Endothelial cell of umbilical vein (primary cell): ENCODE results near the gene JDP2. TPM values are rescaled to one million over a fixed set of nuclear protein-coding genes. Genes with fewer than 3 reads are reported as not detected.

ENCODE experiments used
- BruUV-seq: library from RNA; stranded (reverse); fragments of 400-500 nt; replicated peaks from 2 replicates; lab custom pipeline; 2021; lab: Mats Ljungman, UMichigan
- CTCF ChIA-PET: fragments of 300-600, 350-600 bp; sonication (Branson Sonifier 250); formaldehyde crosslinking; loops from one replicate; lab custom pipeline; 2021; ENCODE audit warnings: antibody characterized with exemption, inconsistent platforms; lab: Charles Lee
- POLR2A ChIA-PET: fragments of 300-600, 350-600 bp; sonication (Branson Sonifier 250); formaldehyde crosslinking; loops from one replicate; lab custom pipeline; 2021; ENCODE audit warnings: antibody characterized with exemption, inconsistent platforms; lab: Charles Lee
- DNase-seq: peaks from one replicate; pipeline ENCODE4 v3.0.0-alpha.2; 2011; ENCODE audit warnings: low read depth, low spot score
- FAIRE-seq: peaks from 2 replicates; lab custom pipeline; 2011; peaks lifted over from hg19 to GRCh38; lab: Jason Lieb, UNC
- H2AFZ ChIP-seq: 2 replicates; pipeline ENCODE4 v1.6.0; 2012; ENCODE audit warnings: low read depth, low read length, control low read depth, inconsistent platforms
- H3K27ac ChIP-seq: 2 replicates; pipeline ENCODE4 v1.5.1; 2011; ENCODE audit warnings: low read depth, mild to moderate bottlenecking, control low read depth, low read length, moderate library complexity; ENCODE audit not compliant: insufficient read depth
- H3K27me3 ChIP-seq, 2 experiments: 2 replicates each; pipeline versions ENCODE4 v1.6.0 to v1.6.1; 2011; ENCODE audit warnings: low read length in 2 of 2, mixed read lengths in 1 of 2; ENCODE audit not compliant: control insufficient read depth in 2 of 2, insufficient read depth in 2 of 2
- H3K36me3 ChIP-seq, 2 experiments: 2 replicates in 1 of 2; 3 replicates in 1 of 2; pipeline ENCODE4 v1.5.1; 2011; ENCODE audit warnings: low read length in 2 of 2, mild to moderate bottlenecking in 1 of 2, moderate library complexity in 1 of 2; ENCODE audit not compliant: control insufficient read depth in 2 of 2, insufficient read depth in 2 of 2; ENCODE audit errors: extremely low read depth in 1 of 2
- H3K4me1 ChIP-seq: 3 replicates; pipeline ENCODE4 v1.5.1; 2011; ENCODE audit warnings: mild to moderate bottlenecking, low read length; ENCODE audit not compliant: control insufficient read depth, insufficient read depth; ENCODE audit errors: extremely low read depth
- H3K4me2 ChIP-seq: 2 replicates; pipeline ENCODE4 v1.6.1; 2011; ENCODE audit warnings: low read length, control low read depth, mixed read lengths; ENCODE audit not compliant: insufficient read depth
- H3K4me3 ChIP-seq, 3 experiments: fragments of 200-600 bp in 1 of 3; sonication (generic), shearing (Covaris generic) in 1 of 3; replicated peaks in 1 of 3; 2 replicates each; pipeline ENCODE4 v1.5.1; 2011 to 2016; ENCODE audit warnings: control low read depth in 3 of 3, low read length in 3 of 3, mild to moderate bottlenecking in 2 of 3, inconsistent platforms in 1 of 3, low read depth in 1 of 3, moderate library complexity in 1 of 3; ENCODE audit not compliant: insufficient read depth in 1 of 3
- H3K79me2 ChIP-seq: 2 replicates; pipeline ENCODE4 v1.6.0; 2012; ENCODE audit warnings: low read length, inconsistent platforms; ENCODE audit not compliant: control insufficient read depth, insufficient read depth
- H3K9ac ChIP-seq: replicated peaks from 2 replicates; pipeline ENCODE3; 2011; ENCODE audit warnings: low read length, control low read depth; ENCODE audit not compliant: insufficient read depth; ENCODE audit errors: extremely low read depth
- H3K9me1 ChIP-seq: replicated peaks from 3 replicates; pipeline ENCODE4 v1.6.0; 2011; ENCODE audit warnings: mild to moderate bottlenecking, low read length; ENCODE audit not compliant: control insufficient read depth, insufficient read depth; ENCODE audit errors: extremely low read depth
- H3K9me3 ChIP-seq: replicated peaks from 2 replicates; pipeline ENCODE4 v1.5.1; 2012; ENCODE audit warnings: low read length, inconsistent platforms; ENCODE audit not compliant: control insufficient read depth, insufficient read depth
- H4K20me1 ChIP-seq: replicated peaks from 2 replicates; pipeline ENCODE3; 2011; ENCODE audit warnings: mild to moderate bottlenecking, low read length; ENCODE audit not compliant: control insufficient read depth, insufficient read depth; ENCODE audit errors: extremely low read depth
- CTCF ChIP-seq, 2 donors: IDR thresholded peaks; 1 replicate in 1 of 2; 2 replicates in 1 of 2; pipeline ENCODE4 v1.5.1; 2011; ENCODE audit warnings: low read length in 2 of 2, mild to moderate bottlenecking in 2 of 2, moderate library complexity in 2 of 2, control low read depth in 1 of 2, inconsistent platforms in 1 of 2, low read depth in 1 of 2; ENCODE audit not compliant: insufficient read depth in 1 of 2; ENCODE audit errors: extremely low read depth in 1 of 2
- EZH2 ChIP-seq: IDR thresholded peaks from 2 replicates; pipeline ENCODE4 v1.6.1; 2012; ENCODE audit warnings: borderline replicate concordance, low read depth, mild to moderate bottlenecking, moderate library complexity, low read length, inconsistent platforms; ENCODE audit not compliant: severe bottlenecking
- FOS ChIP-seq: IDR thresholded peaks from 2 replicates; pipeline ENCODE4 v1.6.1; 2011; ENCODE audit warnings: mild to moderate bottlenecking, low read length, moderate library complexity, borderline replicate concordance; ENCODE audit not compliant: insufficient read depth
- GATA2 ChIP-seq: IDR thresholded peaks from 2 replicates; pipeline ENCODE4 v1.7.0; 2011; ENCODE audit warnings: low read depth, mild to moderate bottlenecking, moderate library complexity, mixed read lengths, low read length; ENCODE audit not compliant: insufficient read length, insufficient read depth
- JUN ChIP-seq: IDR thresholded peaks from 2 replicates; pipeline ENCODE4 v1.6.1; 2011; ENCODE audit warnings: borderline replicate concordance, low read depth; ENCODE audit not compliant: insufficient read length, insufficient read depth
- MYC ChIP-seq: IDR thresholded peaks from one replicate; pipeline ENCODE4 v1.6.1; 2011; ENCODE audit warnings: mild to moderate bottlenecking, low read depth, low read length
- POLR2A ChIP-seq: IDR thresholded peaks from 2 replicates; pipeline ENCODE4 v1.6.1; 2012; ENCODE audit warnings: low read depth, mild to moderate bottlenecking, control low read depth, low read length
- POLR2AphosphoS5 ChIP-seq: IDR thresholded peaks from 2 replicates; pipeline ENCODE4 v1.6.1; 2012; ENCODE audit warnings: low read depth, mild to moderate bottlenecking, control low read depth, low read length, moderate library complexity; ENCODE audit not compliant: insufficient read depth
- dilution Hi-C: fragments of 300-500 bp; cut with MboI; formaldehyde crosslinking; loops from one replicate; pipeline ENCODE4 v1.15.0; 2019; ENCODE audit warnings: low sequenced_read_pairs; ENCODE audit not compliant: extremely low pct_ligation_motif_present
- intact Hi-C: fragments of 100-400 bp; cut with micrococcal nuclease; formaldehyde crosslinking; loops from one replicate; pipeline ENCODE4 v1.10.0; 2022
- polyA plus RNA-seq, 4 experiments: library from polyadenylated mRNA; depleted of rRNA in 3 of 4; stranded (reverse) in 3 of 4; unstranded in 1 of 4; fragments of >200 nt; gene quantifications; 2 replicates each; pipeline versions ENCODE4 v1.2.1 to v1.2.3, GENCODE V29; 2011 to 2012; ENCODE audit warnings: missing spikeins in 1 of 4
- total RNA-seq: library from RNA; stranded (reverse); gene quantifications from 2 replicates; pipeline ENCODE4 v1.2.3, GENCODE V29; 2021
- TF ChIP-seq, protein P1 (sequence below): IDR thresholded peaks from 2 replicates; pipeline ENCODE4 v1.6.1; 2011; ENCODE audit not compliant: insufficient read depth, insufficient read length

JDP2 gene
- total and polyA plus RNA-seq, 2 donors (not counting 3 experiments of a cell fraction or from before 2014, with no cell fraction given): 3.2 to 10.6 TPM

DNA sequence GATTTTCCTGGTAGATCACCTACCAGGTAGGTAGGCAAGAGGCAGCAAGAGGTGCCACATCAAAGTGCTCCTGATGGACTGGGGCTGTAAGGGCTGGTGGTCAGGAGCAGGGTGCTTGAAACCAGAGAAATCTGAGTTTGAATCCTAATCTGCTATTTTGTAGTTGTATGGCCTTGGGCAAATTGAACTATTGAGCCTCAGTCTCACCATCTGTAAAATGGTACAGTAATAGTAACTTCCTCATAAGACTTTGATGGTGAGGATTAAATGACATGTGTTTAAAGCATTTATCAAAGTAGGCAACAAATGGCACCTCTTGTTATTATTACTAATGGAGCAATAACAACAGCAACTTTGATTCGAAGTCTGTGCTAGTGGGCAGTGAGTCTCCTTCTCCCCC lies 32.0 kb downstream of the JDP2 start:
- ChIA-PET CTCF (no interaction called here), POLR2A (no interaction called here)
- no peak overlapping the region for H3K4me2 ChIP-seq
- no TSS peak for BruUV-seq
- DNase-seq (no peak), FAIRE-seq (no peak)
- H3K36me3 ChIP-seq: no peaks in the 10 kb centered on the region
- no peak for TF ChIP-seq MYC
- TF ChIP-seq EZH2: no peak
- no peak for TF ChIP-seq GATA2
- TF ChIP-seq JUN: no peak
- TF ChIP-seq, protein P1, sequence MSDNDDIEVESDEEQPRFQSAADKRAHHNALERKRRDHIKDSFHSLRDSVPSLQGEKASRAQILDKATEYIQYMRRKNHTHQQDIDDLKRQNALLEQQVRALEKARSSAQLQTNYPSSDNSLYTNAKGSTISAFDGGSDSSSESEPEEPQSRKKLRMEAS: no peak
- TF ChIP-seq POLR2A: no peak
- TF ChIP-seq POLR2AphosphoS5: no peak
- no peak for TF ChIP-seq FOS
- no peak for TF ChIP-seq CTCF (IDR thresholded peaks at IDR 0.05; ENCODE audit: extremely low read depth in 1 of 2, insufficient read depth in 1 of 2, low read depth in 1 of 2, low read length in 2 of 2)
- no peak overlapping the region for H3K4me3 ChIP-seq
- no peaks in the 10 kb centered on the region for H3K27me3 ChIP-seq
- no peaks in the 10 kb centered on the region for H4K20me1 ChIP-seq
- no peaks in the 10 kb centered on the region for H3K9me3 ChIP-seq
- no peaks in the 10 kb centered on the region for H3K79me2 ChIP-seq
- intact Hi-C loops (no loop called here), dilution Hi-C loops (no loop called here)
- H3K9ac ChIP-seq: no peak overlapping the region
- H2AFZ ChIP-seq: no peak overlapping the region
- no peaks in the 10 kb centered on the region for H3K9me1 ChIP-seq
- H3K27ac ChIP-seq: no peak overlapping the region
- no peaks in the 10 kb centered on the region for H3K4me1 ChIP-seq
